Astrocyte of the cerebellum (primary cell): Measurements from ENCODE around the gene GALT.
A peak's percentile ranks its signal among the peaks of the same experiment; 100 is the strongest.
"Not testable (repeated sequence)": the region's sequence is repeated elsewhere in the genome, so short reads cannot be mapped to it uniquely, and the experiment has no call there.

Experiments
- DNase-seq: peaks from one replicate; pipeline ENCODE4 v3.0.0-alpha.2; 2011; ENCODE audit warnings: low read depth
- H3K4me3 ChIP-seq: 2 replicates; pipeline ENCODE4 v1.5.1; 2011; ENCODE audit warnings: mild to moderate bottlenecking, low read depth, low read length, moderate library complexity
- in situ Hi-C: cut with HindIII; loops from 2 replicates; pipeline ENCODE4 v1.10.0; 2017; ENCODE audit warnings: low sequenced_read_pairs
- TF ChIP-seq, protein P1 (sequence below): IDR thresholded peaks from 2 replicates; pipeline ENCODE4 v1.5.1; 2012; ENCODE audit warnings: low read length, low read depth, moderate library complexity, mild to moderate bottlenecking; ENCODE audit errors: missing control alignments

GALT gene

DNA sequence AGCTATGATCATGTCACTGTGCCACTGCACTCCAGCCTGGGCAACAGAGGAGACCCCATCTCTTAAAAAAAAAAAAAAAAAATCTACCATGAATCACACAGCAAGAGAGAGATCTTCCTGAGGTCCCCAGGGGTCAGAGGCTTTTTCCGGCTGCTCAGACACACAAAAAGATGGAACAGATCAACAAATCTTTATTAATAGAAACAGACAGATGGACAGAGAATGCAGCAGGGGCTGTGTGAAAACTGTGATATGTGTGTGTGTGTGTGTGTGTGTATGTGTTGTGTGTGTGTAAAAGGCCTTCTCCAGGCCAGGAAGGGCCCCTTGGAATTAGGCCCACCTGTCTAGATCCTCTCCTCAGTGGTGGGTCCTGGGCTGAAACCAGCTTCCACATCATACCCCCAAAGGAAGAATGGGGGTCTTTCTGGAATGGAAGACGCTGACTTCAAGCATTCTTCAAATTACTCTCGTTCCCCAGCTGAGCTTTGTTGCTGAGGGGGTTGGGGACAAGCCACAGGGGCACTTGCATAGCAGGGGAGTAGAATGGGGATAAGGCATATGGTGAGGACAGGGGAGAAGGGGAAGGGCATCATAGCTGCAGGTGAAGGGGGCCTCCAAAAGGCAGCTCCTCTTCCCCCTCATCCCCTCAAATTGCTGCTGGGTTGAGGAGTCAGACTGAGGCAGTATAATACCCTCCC, 11.8 kb upstream of the GALT start:
- DNase-seq, result no peak
- in situ Hi-C loops, result no loop called here
- H3K4me3 ChIP-seq, result no peak overlapping the region
- TF ChIP-seq, protein P1, sequence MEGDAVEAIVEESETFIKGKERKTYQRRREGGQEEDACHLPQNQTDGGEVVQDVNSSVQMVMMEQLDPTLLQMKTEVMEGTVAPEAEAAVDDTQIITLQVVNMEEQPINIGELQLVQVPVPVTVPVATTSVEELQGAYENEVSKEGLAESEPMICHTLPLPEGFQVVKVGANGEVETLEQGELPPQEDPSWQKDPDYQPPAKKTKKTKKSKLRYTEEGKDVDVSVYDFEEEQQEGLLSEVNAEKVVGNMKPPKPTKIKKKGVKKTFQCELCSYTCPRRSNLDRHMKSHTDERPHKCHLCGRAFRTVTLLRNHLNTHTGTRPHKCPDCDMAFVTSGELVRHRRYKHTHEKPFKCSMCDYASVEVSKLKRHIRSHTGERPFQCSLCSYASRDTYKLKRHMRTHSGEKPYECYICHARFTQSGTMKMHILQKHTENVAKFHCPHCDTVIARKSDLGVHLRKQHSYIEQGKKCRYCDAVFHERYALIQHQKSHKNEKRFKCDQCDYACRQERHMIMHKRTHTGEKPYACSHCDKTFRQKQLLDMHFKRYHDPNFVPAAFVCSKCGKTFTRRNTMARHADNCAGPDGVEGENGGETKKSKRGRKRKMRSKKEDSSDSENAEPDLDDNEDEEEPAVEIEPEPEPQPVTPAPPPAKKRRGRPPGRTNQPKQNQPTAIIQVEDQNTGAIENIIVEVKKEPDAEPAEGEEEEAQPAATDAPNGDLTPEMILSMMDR, result no peak

DNA sequence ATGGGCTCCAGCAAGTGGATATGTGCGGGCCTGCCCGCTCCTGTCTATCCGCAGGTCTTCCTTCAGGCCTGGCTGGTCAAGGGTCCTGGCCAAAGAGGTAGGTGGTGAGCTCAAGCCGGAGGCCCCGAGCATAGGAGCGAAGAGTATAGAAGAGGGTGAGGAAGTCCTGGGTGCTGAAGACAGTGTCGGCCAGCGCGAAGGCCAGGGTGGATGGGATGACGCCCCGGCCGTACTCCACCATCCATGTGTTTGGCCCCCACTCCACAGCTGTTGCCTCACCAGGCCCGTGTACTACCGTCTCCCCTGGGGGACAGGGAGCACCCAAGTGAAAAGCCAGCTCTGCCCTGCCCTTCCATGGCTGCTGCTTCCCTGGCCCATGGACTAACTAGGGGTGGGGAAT, 10.9 kb upstream of the GALT start:
- in situ Hi-C loops, result no loop called here
- DNase-seq, result no peak
- TF ChIP-seq, protein P1, result no peak
- no peak overlapping the region for H3K4me3 ChIP-seq

- DNase-seq, result no peak
- TF ChIP-seq, protein P1, result no peak
Measured at GRCh38 chr9:34636791-34637355, 9.6 kb upstream of the GALT start.

DNA sequence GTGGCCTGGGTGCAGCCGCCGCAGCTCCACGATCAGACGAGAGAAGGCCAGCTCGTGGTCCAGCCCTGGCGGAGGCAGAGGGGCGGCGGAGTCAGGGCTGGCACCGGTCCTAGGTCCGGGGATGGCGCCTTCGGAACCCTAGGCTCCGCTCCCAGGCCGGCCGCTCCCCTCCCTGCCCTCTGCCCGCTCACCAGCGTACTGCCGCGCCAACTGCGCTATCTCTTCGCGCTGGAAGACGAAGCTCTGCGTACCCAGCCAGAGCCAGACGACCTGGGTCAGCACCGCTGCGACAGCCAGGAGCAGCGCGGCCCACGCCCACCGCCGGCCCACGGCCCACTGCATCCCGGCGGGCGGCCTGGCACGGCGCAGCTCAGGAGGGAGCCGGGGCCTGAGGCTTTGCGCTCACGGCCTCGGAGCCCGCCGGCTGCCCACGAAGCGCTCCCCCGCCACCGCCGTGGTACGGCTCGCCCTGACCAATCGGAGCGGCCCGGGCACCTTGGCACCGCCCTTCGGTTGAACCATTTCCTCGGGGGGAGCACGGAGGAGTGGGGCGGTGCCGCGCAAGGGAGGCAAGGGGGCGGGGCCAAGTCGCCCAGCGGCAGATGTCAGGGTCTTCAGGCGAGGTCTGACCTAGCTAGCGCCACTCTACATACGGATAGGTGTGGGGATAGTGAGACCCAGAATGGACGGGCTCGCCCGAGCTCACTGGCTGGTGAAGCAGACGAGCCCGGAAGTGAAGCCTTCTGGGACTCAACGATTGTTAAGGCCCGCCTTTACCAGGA, 8.9 kb upstream of the GALT start, which contains the start of gene SIGMAR1:
SIGMAR1 (minus strand) TSS at position 432 of the 782 bp plus-strand sequence; CDS start at position 342, 90 bp downstream.
- peak; percentile 73 for DNase-seq
- in situ Hi-C loops, result no loop called here
- peak within 1 kb of the TSS; percentile 66 for H3K4me3 ChIP-seq
- TF ChIP-seq, protein P1, result no peak

More at GRCh38 chr9:34636791-34637355, 9.6 kb upstream of the GALT start:
- in situ Hi-C loops, result no loop called here
- peak overlapping the region; percentile 66 for H3K4me3 ChIP-seq

DNA sequence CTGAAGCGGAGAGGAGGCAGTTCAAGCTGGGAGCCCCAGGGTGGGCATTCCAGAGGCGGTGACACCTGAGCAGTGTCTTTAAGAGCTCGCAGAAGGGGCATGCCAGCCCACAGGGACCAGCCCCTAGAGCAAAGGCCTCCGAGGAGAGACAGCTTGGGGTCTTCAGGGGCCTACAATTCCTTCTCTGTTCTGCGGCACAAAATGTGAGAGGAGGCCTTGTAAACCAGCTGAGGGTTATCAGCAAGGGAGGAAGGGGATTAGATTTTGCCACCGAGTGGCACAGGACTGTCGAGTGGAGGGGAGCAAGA, 8.4 kb upstream of the GALT start:
- in situ Hi-C loops, result no loop called here
- DNase-seq, result no peak
- peak overlapping the region; percentile 66 for H3K4me3 ChIP-seq
- TF ChIP-seq, protein P1, result no peak

- H3K4me3 ChIP-seq, in situ Hi-C loops, DNase-seq: not testable (repeated sequence)
Measured at GRCh38 chr9:34639322-34639721, 7.2 kb upstream of the GALT start.

- DNase-seq, result no peak
- TF ChIP-seq, protein P1, result no peak
- in situ Hi-C loops, result no loop called here
- no peak overlapping the region for H3K4me3 ChIP-seq
Measured at GRCh38 chr9:34642679-34643078, 3.8 kb upstream of the GALT start.
